Fibroblast of skin of left quadriceps (primary cell): ENCODE measurements around the gene ALDH3B1.

ENCODE experiments used
- DNase-seq, 2 experiments: peaks; one replicate each; pipeline ENCODE4 v3.0.0-alpha.2; 2013; ENCODE audit warnings: low read depth in 2 of 2

Gene ALDH3B1

DNA sequence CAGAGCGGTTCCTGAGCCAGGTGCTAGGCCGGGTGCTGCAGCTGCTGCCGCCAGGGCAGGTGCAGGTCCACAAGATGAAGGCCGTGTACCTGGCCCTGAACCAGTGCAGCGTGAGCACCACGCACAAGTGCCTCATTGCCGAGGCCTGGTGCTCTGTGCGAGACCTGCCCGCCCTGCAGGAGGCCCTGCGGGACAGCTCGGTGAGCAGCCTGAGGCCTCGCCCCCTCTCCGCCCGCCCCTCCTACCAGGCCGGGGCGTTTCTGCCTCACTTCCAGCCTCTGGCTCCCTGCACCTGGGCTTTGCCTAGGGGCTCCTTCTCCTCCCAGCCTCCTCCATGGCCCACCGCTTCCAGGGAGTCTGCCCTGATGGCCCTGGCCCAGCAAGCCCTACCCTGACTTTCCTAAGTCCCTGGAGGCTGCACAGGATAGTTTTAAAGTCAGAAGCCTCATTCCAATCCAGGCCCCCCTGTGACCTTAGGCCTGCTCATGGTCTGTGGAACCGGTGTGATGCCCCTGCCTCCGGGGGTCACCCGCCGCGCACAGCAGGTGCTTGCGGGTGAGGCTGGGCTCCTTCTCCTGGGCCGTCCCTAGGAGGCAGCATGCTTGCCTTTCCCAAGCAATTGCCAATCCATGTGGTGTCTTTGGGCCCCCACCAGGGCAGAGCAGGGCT, 34.2 kb downstream of the ALDH3B1 start:
- no peak for DNase-seq

DNA sequence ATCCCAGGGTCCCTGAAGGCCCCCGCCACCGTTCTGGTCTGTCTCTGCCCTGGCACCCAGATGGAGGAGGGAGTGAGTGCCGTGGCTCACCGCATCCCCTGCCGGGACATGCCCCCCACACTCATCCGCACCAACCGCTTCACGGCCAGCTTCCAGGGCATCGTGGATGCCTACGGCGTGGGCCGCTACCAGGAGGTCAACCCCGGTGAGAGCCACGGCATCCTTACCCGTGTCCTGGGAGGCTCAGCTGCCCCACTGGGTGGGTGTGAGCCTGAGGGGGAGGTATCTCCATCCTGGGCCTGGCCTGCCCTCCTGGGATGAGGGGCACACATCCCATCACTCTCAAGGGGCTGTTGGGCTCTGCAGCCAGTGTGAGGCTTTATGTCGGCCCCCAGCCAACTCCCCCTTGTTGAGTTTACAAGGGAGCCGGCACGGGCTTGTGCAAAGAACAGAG, 34.8 kb downstream of the ALDH3B1 start:
- DNase-seq, result no peak

DNA sequence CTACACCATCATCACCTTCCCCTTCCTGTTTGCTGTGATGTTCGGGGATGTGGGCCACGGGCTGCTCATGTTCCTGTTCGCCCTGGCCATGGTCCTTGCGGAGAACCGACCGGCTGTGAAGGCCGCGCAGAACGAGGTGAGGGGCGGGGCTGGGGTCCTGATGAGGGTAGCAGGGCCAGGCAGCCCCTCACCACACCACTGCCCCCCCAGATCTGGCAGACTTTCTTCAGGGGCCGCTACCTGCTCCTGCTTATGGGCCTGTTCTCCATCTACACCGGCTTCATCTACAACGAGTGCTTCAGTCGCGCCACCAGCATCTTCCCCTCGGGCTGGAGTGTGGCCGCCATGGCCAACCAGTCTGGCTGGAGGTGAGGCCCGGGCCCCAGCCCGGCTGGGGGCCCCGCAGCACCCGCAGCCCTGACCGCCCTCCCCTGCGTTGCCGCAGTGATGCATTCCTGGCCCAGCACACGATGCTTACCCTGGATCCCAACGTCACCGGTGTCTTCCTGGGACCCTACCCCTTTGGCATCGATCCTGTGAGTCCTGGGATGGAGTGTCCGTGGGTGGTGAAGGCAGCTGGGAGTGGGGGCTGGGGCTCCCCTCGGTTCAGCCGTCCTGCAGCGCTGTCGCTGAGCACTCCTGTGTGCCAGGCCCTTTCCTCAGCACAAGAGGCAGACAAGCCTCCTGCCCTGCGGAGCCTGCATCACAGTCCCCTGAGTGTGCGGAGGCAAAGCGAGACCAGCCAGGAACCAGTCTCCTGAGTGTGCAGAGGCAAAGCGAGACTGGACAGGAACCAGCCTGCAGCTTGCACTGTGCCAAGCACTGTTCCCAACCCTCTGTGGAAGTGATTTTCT, 37.5 kb downstream of the ALDH3B1 start:
- no peak for DNase-seq

DNA sequence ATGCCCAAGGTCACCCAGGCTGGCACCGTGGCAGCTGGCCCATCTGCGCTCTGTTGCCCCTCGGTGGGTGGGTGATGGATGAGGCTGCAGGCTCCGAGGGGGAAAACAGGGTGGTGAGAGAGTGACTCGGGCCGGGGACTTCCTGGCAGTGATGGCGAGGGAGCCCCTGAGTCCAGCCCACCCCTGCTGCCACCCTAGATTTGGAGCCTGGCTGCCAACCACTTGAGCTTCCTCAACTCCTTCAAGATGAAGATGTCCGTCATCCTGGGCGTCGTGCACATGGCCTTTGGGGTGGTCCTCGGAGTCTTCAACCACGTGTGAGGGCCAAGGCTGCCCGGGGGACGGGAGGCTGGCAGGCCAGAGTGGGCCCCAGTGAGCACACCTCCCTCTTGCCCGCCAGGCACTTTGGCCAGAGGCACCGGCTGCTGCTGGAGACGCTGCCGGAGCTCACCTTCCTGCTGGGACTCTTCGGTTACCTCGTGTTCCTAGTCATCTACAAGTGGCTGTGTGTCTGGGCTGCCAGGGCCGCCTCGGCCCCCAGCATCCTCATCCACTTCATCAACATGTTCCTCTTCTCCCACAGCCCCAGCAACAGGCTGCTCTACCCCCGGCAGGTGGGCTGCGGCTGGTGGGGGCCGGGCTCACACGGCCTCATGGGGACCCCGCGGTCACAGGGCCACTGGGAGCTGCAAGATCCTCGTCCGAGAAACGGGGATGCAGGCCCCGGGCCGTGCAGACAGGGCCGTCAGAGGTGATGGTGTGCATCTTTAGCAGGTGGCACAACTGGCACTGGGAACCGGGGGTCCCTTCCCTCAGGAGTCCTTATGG, 38.8 kb downstream of the ALDH3B1 start:
- DNase-seq, result no peak

DNA sequence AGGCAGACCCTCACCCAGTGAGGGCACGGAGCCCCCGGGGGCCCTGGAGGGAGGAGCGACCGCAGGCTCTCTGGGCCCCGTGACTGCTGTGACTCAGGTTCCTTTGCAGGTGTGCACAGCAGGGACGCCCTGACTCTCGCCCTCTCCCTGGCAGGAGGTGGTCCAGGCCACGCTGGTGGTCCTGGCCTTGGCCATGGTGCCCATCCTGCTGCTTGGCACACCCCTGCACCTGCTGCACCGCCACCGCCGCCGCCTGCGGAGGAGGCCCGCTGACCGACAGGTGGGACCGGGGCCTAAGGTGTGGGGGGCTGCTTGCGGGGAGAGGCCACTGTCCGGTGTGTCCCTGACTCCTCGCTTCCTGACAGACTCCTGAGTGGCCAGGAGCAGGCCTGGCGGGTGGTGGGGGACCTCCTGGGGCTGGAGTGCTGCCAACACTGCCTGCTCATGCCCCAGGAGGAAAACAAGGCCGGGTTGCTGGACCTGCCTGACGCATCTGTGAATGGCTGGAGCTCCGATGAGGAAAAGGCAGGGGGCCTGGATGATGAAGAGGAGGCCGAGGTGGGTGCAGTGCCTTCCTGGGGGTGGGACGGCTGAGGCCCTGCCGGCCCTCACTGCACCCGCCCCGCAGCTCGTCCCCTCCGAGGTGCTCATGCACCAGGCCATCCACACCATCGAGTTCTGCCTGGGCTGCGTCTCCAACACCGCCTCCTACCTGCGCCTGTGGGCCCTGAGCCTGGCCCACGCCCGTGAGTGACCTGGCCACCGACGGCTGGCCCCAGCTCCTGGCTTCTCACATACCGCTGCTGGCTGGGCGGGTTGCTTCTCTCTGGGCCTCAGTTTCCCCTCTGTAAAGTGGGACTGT, 39.6 kb downstream of the ALDH3B1 start:
- DNase-seq, result no peak

DNA sequence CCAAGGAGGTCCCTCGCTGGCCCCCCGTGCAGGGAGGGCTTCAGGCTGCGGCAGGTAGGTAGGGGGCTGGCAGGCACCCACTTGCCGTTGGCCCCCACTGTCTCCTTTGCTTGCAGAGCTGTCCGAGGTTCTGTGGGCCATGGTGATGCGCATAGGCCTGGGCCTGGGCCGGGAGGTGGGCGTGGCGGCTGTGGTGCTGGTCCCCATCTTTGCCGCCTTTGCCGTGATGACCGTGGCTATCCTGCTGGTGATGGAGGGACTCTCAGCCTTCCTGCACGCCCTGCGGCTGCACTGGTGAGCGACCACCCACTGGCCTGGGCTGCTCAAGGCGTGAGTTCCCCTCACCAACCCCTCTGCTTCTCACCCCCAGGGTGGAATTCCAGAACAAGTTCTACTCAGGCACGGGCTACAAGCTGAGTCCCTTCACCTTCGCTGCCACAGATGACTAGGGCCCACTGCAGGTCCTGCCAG, 40.3 kb downstream of the ALDH3B1 start:
- DNase-seq, result no peak

DNA sequence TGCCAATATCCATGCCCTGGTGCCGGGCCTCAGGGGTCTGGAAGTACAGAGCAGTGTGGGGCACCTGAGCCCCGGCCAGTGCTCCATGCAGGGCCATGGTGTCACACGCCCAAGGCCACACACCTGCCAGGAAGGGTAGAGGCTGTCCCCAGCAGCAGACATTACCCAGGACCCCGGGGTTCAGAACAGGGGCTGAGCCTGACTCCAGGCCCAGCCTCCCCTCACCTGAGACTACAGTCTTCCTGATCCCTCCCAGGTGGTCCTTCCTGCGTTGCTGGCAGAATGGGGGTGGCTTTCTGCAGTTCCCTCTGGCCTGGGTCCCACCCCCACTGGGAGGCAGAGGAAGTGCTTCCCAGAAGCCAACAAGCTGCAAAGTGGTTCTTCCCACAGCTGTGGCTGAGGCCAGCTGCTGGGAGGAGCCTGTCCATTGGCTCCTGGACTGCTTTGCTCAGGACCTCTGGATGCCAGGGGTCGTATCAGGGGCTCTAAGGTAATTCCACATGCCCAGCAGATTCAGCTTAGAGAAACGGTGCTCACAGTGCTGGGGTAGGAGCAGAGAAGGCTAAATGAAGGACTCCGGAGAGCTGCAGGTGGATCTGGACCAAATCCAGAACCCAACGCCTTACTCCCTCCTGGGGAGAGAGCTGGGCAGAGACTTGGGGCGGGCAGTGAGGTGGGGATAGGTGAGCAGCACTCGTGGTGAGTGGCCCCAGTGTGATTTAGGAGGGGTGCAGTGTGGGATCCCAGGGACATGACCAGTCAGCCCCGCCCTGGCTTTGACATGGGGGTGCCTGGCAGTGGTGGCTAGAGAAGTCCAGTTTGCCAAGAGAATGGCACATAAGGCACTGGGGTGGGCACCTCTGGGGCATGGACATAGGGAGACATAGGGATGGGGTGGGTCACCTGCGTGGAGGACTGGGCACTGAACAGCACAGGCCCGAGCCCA, 41.3 kb downstream of the ALDH3B1 start:
- DNase-seq, result no peak

DNA sequence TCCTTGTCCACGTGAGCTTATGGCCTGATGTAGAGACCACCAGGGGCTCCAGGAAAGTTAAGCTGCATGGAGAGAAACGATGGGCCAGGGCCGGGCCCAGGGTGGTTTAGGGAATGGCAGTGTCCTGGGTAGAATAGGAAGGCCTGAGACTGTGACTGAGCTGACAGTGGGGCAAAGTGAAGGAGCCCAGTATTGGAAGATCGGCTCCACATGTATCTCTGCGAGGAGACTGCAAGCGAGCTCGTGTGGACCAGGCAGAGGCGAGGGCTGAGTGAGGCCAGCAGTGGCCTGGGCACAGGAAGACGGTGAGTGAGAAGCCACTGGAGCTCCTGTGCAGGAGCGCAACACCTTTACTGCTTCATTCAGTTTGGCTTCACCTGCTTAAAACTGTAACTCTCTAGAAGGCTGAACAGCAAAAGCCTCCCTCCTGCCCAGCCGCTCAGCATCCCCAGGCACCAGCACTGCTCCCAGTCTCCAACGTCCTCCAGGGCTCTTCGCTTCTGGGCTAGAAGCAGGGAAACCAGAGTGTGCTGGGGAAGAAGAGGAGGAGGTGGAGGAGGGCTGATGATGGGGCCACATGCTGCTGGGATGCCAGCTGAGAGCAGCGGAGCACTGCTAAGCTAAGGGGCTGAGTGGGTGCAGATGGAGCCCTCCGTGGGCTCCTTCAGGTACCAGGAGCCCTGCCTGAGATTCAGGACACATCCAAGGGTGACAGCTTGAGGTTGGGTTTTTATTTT, 42.2 kb downstream of the ALDH3B1 start:
- no peak for DNase-seq

DNA sequence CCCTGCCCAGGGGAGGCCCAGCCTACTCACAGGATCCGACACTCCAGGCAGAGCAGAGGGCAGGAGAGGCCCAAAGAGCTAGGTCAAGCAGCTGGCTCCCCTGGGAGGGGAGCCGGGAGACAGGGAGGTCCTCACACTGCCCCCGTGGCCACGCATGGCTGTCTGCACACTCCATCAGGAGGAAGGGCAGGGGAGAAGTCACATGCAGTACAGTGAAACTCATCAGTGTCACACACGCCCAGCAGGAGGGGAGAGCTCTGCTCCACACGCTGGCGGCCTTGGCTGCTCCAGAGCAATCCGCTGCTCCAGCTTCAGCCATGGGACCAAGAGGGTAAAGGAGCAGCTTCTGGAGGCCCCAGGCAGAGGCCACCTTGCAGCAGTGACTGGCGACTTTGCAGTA, 43.0 kb downstream of the ALDH3B1 start:
- no peak for DNase-seq

DNA sequence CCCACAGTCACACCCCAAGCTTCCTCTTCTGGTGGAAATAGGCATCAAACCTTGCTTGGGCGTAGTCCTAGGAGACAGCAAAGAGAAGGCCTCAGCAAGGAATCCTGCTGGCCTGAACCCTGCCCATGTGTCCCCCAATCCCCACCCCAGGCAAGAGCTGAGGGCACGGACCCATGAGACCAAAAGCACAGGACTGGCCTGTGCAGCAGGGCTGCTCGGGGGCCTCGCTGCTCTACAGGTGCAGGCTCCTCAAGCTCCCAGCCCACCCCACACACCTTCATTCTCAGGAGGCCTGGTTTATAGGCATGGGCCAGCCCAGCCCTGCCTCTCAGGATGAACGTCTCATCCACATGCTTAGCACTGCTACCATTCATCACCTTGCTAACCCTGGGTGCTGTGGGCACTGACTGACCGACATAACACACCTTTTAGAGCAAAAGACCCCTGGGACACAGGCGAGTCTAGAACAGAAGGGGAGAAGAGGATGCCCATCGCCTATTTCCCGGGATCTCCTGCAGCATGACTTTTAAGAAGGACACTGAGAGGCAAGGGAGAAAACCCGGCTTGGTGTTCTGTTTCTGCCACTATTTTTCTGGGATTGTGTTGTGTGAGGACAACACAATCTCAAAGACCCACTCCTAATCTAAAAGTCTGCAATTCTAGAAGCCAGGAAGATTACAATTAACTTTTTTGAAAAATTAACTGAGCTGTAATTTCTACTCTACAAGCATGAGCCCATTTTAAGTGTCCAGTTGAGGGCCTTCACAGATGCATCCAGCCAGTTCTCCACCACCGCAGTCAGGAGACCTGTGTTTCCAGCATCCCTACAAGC, 44.1 kb downstream of the ALDH3B1 start:
- no peak for DNase-seq

DNA sequence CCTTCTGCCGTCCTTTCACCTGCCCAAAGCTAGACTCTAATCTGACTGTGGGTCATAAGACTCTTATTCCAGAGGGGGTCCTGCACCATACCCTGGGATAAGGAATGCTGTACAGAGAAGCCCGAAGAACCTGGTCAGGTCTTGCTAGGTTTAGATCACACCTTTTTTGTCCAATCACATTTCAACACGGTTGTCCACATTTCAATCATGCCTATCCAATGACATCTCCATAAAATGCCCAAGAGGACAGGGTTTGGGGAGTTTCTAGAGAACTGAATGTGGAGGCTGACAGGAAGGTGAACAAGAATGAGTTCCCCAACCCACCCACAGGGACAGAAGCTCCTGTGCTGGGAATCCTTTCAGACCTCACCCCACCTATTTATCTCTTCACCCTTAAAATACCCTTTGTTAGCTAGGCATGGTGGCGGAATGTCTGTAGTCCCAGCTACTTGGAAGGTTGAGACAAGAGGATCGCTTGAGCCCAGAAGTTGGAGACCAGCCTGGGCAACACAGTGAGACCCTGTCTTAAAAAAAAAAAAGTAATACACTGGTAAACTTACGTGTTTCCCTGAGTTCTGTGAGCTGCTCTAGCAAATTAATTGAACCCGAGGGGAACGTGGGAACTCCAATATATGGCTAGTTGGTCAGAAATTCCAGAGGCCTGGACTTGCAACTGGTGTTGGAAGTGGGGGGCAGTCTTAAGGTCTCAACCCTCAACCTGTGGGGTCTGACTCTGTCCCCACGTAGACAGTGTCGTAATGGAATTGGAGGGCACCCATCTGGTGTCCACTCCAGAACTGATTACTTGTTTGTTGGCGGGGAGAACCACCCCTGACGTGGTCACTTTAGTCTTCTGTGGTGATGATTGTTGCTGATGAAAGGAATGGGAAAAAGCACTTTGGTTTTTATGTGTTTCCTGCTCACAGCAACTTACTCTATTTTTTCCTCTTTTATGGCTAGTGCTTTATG, 46.5 kb downstream of the ALDH3B1 start:
- DNase-seq, result no peak

DNA sequence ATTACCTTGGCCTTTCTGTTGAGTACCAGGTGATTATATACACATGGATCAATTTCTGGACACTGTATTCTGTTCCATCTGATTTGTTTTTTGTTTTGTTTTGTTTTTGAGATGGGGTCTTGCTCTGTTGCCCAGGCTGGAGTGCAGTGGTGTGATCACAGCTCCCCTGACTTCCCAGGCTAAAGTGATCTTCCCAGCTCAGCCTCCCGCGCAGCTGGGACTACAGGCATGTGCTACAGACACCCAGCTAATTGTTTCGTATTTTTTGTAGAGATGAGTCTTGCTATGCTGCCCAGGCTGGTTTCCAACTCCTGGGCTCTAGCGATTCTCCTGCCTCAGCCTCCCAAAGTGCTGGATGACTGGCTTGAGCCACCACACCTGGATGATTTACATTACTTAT, 47.7 kb downstream of the ALDH3B1 start:
- DNase-seq, result no peak

DNA sequence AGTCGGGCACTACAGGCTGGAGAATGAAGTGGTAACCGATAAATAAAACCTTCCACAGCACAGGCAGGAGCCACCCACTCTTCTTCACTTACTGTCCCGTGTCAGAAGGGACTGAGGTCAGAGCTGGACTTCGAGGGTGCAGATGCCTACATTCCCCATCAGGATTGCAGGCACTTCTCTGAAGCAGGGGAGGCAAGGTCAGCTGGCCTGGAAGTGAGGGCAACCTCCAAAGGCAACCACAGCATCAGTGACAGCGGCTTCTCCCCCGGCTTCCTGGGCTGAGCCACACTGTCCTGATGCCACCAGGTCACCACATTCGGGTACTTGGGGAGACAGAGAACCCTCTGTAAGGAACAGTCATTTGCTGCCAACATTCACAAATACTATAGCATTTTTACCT, 51.4 kb downstream of the ALDH3B1 start:
- no peak for DNase-seq

DNA sequence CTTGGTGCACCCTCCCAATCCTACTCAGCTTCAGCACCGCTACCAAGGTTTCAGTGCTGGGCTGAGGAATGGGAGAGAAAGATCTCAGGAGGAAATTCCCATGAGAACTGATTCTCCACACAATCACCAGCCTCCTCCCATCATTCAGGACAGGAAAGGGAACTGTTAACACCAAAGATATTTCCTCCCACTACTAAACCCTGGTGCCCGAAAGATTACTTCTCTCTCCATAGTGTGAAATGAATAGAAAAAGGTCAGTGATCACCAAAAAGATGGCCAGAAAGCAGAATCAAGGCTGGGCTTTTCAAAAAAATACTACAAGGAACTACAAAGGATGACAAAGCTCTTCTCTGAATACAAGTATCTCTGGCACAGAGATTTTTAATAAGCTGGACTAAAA, 54.8 kb downstream of the ALDH3B1 start:
- no peak for DNase-seq

DNA sequence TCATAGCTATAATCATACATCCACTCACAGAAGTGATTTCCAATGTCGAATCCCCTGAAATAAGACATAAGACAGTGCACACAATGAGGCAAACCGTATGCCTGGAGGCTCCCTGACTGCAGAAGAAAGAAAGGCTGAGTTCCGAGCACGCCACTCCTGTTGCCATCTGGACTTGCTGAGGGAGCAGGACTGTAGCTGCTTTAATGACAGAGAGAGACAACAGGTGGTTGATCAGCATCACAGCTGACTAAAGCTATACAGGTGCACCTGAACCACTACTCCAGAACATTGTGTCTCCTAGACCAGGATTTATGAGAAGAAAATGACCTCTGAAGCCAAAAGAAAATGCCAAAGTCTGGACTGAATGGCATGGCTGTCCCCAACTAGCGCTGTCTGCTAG, 55.7 kb downstream of the ALDH3B1 start:
- no peak for DNase-seq

DNA sequence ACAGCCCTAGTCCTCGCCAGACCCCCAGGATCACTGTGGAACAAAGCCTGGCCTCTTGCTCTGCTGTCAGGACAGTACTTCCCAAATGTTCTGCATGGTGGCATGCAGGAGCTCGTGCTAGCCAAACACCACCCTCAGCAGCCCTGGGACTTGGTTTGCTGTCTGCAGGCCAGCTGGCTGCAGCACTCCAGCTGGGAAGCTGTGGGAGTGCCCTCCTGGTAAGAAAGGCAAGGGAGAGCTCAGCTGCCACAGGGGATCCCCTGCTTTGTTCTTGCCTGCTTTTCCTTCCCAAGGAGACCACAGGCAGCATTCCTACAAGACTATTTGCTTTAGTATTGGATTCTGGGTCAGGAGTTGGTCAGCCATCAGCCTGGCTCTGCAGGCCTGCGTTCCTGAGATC, 56.6 kb downstream of the ALDH3B1 start:
- DNase-seq, result no peak

DNA sequence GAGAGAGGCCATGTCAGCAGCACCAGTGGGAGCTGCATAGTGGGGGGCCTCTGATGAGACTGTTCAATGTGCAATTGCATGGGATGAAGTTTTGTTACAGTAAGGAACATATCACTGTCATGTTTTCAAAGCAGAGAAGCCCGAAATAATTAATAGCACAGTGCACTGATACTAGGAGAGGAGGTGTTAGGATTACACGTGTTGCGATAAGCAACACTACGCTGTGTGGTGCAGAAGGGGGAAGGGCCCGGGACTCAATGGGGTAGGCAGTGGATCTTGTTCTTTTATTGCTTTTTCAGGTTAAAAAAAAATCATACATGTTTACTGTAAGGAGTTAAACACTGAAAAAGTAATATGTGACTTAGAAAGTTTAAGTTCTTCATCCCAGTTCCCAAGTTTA, 57.9 kb downstream of the ALDH3B1 start:
- DNase-seq, result no peak
